GM12875 (cell line): ENCODE data around the gene SUPT20H.

Experiments
- H3K4me3 ChIP-seq: one replicate; pipeline ENCODE4 v1.5.1; 2011; ENCODE audit warnings: low read depth, low read length, control low read depth
- TF ChIP-seq, protein P1 (sequence below): IDR thresholded peaks from 2 replicates; pipeline ENCODE4 v1.5.1; 2011; ENCODE audit warnings: low read depth, mild to moderate bottlenecking, control low read depth, inconsistent platforms, low read length, moderate library complexity, borderline replicate concordance; ENCODE audit not compliant: insufficient read depth

SUPT20H gene

DNA sequence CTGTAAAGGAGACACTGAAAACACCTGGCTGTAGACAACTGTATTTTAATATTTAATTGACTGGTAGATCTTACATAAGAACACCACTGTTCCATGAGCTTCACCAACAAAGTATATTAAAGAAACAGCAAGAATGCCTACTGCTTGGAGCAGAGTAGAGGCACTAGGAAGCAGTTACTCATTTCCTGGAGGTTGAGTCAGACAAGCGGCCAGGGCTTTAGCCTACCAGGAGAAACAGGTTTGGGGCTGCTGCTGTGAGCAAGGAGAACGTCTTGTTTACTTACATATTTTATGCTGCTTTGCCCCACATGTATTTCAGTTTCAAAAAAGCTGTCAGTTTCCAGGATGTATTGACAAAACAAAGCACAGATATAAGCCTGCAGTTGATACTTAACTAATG, 93.7 kb downstream of the SUPT20H start:
- TF ChIP-seq, protein P1, sequence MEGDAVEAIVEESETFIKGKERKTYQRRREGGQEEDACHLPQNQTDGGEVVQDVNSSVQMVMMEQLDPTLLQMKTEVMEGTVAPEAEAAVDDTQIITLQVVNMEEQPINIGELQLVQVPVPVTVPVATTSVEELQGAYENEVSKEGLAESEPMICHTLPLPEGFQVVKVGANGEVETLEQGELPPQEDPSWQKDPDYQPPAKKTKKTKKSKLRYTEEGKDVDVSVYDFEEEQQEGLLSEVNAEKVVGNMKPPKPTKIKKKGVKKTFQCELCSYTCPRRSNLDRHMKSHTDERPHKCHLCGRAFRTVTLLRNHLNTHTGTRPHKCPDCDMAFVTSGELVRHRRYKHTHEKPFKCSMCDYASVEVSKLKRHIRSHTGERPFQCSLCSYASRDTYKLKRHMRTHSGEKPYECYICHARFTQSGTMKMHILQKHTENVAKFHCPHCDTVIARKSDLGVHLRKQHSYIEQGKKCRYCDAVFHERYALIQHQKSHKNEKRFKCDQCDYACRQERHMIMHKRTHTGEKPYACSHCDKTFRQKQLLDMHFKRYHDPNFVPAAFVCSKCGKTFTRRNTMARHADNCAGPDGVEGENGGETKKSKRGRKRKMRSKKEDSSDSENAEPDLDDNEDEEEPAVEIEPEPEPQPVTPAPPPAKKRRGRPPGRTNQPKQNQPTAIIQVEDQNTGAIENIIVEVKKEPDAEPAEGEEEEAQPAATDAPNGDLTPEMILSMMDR, result no peak
- no peak overlapping the region for H3K4me3 ChIP-seq

DNA sequence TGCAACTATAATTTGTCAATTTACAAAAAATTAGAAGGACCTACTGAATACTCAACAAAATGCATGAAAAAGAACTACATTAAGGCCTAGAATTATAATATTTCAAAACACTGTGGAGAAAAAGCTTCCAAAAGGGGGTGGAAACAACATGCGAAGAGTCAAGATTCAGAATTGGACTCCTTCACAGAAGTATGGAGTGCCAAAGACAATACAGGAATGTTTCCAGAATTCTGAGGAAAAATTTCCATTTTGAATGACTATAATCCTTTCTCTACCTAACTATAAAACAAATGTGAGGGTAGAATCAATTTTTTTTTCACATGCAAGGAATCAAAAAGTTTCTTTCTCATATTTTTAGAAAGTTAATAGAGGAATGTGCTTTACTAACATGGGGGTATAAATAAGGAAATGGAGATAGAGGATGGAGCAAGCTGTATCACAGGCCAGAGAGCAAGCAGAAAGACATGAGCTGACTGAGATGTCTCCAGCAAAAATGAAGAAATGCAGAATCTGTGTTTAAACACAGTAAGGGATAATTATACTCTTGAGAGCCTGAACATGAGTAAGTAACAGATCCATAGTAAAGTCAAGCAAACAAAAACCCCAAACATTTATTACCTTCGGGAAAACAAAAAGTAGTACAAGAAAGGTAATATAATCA, 99.9 kb downstream of the SUPT20H start:
- H3K4me3 ChIP-seq, result no peak overlapping the region
- TF ChIP-seq, protein P1, result no peak
